GM18517 (cell line): Measurements from ENCODE around the gene CUL7.
A peak's percentile ranks its signal among the peaks of the same experiment; 100 is the strongest.
"Not testable (repeated sequence)": the region's sequence is repeated elsewhere in the genome, so short reads cannot be mapped to it uniquely, and the experiment has no call there.

Source experiments
- ATAC-seq: cut with Tn5 transposase; IDR thresholded peaks from one replicate; pipeline ENCODE4 v1.9.1; 2021; ENCODE audit warnings: mild to moderate bottlenecking, moderate library complexity; ENCODE audit not compliant: unreplicated experiment

Gene CUL7

DNA sequence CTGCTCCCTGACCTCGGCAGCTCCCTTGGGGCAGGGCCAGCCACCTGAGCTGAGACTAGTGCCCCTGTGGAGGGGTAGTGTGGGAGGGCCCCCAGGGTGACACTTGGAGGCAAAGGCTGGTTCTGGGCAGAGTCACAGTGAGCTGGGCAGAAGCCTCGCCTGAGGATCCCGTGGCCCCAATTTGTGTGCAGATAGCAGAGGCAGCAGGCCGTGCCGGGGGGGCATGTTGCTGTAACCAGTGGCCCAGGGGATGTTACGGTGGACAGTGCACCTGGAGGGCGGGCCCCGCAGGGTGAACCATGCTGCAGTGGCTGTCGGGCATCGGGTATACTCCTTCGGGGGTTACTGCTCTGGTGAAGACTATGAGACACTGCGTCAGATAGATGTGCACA, 36.7 kb downstream of the CUL7 start:
- no peak for ATAC-seq

DNA sequence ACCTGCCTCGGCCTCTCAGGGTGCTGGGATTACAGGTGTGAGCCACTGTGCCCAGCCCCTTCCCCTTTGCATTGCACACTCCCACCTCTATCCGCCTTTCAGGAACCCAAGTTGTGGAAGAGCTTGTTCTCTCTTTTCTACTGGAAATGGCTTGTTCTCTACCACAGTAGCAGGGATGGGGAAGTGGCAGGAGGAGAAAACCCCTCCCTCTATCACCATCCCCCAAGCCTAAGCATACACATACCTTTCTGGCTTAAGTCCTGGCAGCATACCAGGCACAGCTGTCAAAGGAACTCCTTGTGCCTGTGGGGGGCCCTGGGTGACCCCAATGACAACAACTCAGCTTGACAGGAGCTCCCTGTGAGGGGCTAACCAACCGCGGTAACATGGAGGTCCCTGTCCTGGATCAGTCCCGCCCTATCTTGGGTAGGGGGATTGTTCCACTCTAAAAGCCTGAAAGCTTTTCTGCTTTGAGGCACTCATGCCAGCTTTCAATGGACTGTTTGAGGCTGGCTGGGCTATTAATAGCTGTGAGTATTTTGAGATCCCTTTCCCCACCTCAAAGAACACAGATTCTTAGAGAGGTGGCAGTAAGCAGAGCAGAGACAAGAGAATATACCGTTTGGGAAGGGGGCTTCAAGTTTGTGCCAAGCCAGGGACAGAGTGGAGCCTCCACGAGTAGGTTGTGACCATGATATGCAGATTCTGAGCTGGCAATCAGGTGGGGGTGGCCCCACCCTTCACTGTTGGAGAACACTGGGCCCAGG, 37.3 kb downstream of the CUL7 start:
- no peak for ATAC-seq

DNA sequence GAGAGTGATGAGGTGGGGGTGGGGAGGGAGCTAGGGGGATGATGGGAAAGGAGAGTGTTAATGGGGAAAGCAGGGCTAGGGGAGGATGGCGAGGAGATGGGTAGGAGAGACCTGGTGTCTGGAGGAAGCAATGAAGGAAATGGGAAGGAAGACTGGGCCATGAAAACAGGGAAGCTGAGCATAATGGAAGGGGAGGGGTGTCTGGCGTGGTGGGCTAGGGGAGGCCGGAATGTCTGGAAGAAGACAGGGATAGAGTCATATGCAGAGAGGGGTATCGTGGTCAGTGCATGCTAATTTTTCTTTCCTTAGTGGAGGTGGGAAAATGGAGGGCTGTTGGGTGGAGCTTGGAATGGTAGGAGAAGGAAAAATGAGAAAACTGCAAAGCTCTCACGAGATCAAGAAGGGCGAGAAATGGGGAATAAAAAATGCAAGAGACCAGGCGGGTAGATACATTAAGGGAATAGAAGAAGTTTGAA, 39.2 kb downstream of the CUL7 start:
- no peak for ATAC-seq

DNA sequence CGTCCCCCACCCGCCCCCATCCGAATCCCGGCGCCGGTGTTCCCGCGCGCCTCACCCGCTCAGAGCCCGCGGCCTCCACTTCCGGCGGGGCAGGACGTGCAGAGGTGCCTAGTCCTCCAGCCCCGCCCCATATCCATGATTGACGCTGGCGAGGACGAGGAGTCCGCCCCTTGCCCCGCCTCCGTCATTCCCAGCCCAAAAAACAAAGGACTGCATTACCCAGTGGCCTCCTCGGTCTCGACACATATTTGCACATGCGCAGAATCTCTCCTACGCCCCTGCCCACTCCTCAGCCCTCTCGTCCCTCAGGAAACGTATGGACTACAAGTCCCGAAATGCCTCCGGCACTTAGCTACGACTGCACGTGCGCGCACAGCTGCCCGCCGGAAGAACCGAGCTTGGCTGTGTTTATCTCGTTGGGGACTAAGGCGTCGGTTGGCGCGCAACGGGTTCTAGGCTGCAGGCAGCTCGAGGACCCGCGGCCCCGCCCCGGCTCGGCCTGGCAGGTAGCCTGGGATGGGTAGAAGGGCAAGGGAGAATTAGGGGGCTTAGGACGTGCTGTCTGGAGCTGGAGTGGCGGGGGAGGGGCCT, 39.7 kb downstream of the CUL7 start, which contains the start of the genes KLHDC3 and MEA1:
KLHDC3 (plus strand) TSS at position 407 of the 591 bp plus-strand sequence. CDS start 2,944 bp downstream, outside the sequence.
MEA1 (minus strand) TSS at position 104 of the 591 bp plus-strand sequence. CDS start 133 bp downstream, outside the sequence.
- ATAC-seq, result peak; percentile 96

GRCh38 chr6:43013097-43013842, 40.4 kb downstream of the CUL7 start:
- peak; percentile 2 for ATAC-seq

- ATAC-seq, result no peak
These were observed 41.3 kb downstream of the CUL7 start for GRCh38 chr6:43012364-43012763.

- no peak for ATAC-seq
These were observed 42.4 kb downstream of the CUL7 start for GRCh38 chr6:43011207-43011606.

DNA sequence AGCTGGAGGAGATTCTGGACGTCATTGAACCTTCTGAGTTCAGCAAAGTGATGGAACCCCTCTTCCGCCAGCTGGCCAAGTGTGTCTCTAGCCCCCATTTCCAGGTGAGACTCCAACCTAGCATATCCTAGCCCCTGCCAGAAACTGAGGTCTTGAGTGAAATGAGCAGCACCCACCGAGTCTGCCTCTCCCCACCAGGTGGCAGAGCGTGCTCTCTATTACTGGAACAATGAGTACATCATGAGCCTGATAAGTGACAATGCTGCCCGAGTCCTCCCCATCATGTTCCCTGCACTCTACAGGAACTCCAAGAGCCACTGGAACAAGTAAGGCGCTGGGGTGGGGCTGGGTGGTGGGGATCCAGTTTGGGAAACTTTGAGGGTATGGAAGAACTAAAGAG, 44.5 kb downstream of the CUL7 start:
- no peak for ATAC-seq

DNA sequence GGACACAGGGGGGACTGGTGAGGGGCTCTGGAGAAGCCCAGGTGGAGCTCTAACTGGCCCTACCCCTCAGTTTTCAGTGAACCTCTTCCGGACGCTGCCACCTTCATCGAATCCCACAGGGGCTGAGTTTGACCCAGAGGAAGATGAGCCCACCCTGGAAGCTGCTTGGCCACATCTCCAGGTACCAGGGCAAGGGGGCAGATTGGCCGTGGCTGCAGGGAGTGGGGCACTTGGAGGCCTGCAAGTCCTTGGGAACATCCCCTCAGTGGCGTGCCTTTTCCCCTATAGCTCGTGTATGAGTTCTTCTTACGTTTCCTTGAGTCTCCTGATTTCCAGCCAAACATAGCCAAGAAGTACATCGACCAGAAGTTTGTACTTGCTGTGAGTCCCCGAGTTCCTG, 46.5 kb downstream of the CUL7 start:
- no peak for ATAC-seq

DNA sequence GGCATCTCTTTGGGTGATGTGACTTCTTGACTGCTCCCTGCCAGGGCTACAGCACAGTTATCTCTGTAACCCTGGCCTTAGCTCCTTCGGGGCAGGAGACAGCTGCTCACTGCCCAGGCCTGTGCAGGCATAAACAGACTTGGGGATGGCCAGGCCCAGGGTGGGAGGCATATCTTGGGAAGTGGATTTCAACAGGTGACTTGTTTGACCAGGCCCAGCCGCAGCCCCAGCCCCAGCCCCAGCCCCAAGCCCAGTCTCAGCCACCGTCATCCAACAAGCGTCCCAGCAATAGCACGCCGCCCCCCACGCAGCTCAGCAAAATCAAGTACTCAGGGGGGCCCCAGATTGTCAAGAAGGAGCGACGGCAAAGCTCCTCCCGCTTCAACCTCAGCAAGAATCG, 47.4 kb downstream of the CUL7 start:
- ATAC-seq, result no peak

GRCh38 chr6:43005844-43006243, 47.8 kb downstream of the CUL7 start:
- ATAC-seq, result no peak

- ATAC-seq, result no peak
These were observed 51.8 kb downstream of the CUL7 start for GRCh38 chr6:43001843-43002242.

- ATAC-seq, result not testable (repeated sequence)
These were observed 55.4 kb downstream of the CUL7 start for GRCh38 chr6:42998205-42998604.

GRCh38 chr6:42996513-42996912, 57.1 kb downstream of the CUL7 start:
- ATAC-seq, result no peak

DNA sequence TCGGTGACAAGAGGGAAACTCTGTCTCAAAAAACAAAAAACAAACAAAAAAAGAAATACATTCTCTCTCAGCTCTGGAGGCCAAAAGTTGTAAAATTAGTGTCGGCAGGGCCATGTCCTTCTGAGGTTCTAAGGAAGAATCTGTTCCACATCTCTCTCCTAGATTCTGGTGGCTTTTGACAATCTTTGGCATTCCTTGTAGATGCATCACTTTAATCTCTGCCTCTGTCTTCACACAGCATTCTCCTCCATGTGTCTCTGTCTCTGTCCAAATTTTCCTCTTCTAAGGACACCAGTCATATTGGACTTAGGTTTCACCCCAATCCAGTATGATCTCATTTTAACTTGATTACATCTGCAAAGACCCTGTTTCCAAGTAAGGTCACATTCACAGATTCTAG, 60.2 kb downstream of the CUL7 start:
- ATAC-seq, result no peak

GRCh38 chr6:42989923-42990322, 63.7 kb downstream of the CUL7 start:
- no peak for ATAC-seq

DNA sequence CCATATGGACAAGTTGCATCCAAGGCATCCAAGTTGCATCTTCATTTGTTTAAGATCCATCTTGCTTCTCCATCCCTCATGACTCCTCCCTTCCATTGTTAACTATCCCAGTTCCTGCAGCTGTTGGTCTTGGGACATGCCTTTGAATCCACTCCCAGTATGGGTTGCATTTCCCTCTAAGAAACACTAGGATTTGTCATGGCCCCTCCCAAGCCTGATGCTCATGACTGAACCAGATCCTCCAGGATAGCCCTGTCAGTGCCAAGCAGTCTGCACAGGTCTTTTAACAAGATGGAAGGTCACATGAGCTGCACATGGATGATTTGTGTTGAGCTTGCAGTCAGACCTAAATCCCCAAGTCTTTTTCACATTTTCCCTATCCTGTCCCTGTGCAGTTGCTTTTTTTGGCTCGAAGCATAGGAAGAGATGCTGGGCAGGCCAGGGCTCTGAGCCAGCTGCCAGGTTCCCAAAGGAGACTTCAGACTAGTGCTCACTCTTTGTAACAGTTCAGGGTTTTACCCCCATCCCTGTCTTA, 65.1 kb downstream of the CUL7 start:
- ATAC-seq, result no peak
